C1 segment of cervical spinal cord (tissue), 14 donors: Measurements from ENCODE around the gene AADACL3.
"Not testable (repeated sequence)": the region's sequence is repeated elsewhere in the genome, so short reads cannot be mapped to it uniquely, and the experiment has no call there.

Experiments used
- DNase-seq, 14 donors: peaks; one replicate each; lab custom pipeline; 2025; lab: John Stamatoyannopoulos, UW

AADACL3 gene

GRCh38 chr1:12715896-12716437, at the start of gene AADACL3:
Gene AADACL3 (plus strand): TSS chr1:12716110. CDS start chr1:12716177, 67 bp downstream.
- no peak for DNase-seq

- DNase-seq: no peak
Measured at GRCh38 chr1:12666141-12666735, 49.7 kb upstream of the AADACL3 start.

GRCh38 chr1:12669529-12670068, 46.3 kb upstream of the AADACL3 start:
- DNase-seq: no peak

GRCh38 chr1:12674358-12674757, 41.6 kb upstream of the AADACL3 start:
- DNase-seq: no peak

GRCh38 chr1:12676122-12676521, 39.8 kb upstream of the AADACL3 start:
- DNase-seq: not testable (repeated sequence)

GRCh38 chr1:12677565-12677964, 38.3 kb upstream of the AADACL3 start:
- DNase-seq: peak in 6 of 14 donors; percentile 1 to 13 (median 4)

- DNase-seq: no peak
Measured at GRCh38 chr1:12678350-12678749, 37.6 kb upstream of the AADACL3 start.

GRCh38 chr1:12678820-12679219, 37.1 kb upstream of the AADACL3 start:
- no peak for DNase-seq

- peak in 2 of 14 donors; percentile 1 to 7 for DNase-seq
Measured at GRCh38 chr1:12690156-12690555, 25.8 kb upstream of the AADACL3 start.

GRCh38 chr1:12692967-12693782, 22.7 kb upstream of the AADACL3 start:
- no peak for DNase-seq

GRCh38 chr1:12696658-12697057, 19.3 kb upstream of the AADACL3 start:
- no peak for DNase-seq

- no peak for DNase-seq
Measured at GRCh38 chr1:12697397-12697796, 18.5 kb upstream of the AADACL3 start.

GRCh38 chr1:12703821-12704451, 12.0 kb upstream of the AADACL3 start:
- DNase-seq: no peak

- no peak for DNase-seq
Measured at GRCh38 chr1:12706061-12706460, 9.8 kb upstream of the AADACL3 start.

GRCh38 chr1:12708396-12709090, 7.4 kb upstream of the AADACL3 start:
- no peak for DNase-seq

GRCh38 chr1:12709091-12709491, 6.8 kb upstream of the AADACL3 start:
- no peak for DNase-seq

GRCh38 chr1:12709696-12710095, 6.2 kb upstream of the AADACL3 start:
- DNase-seq: no peak

GRCh38 chr1:12711536-12711935, 4.4 kb upstream of the AADACL3 start:
- DNase-seq: no peak

GRCh38 chr1:12712076-12712475, 3.8 kb upstream of the AADACL3 start:
- no peak for DNase-seq

- no peak for DNase-seq
Measured at GRCh38 chr1:12712929-12713328, 3.0 kb upstream of the AADACL3 start.

GRCh38 chr1:12713651-12714050, 2.3 kb upstream of the AADACL3 start:
- not testable (repeated sequence) for DNase-seq
